ENCODE data around the gene SERP1. TPM values are rescaled to one million over a fixed set of nuclear protein-coding genes. Genes with fewer than 3 reads are reported as not detected.
A peak's percentile ranks its signal among the peaks of the same experiment; 100 is the strongest.
"Not testable (repeated sequence)": the region's sequence is repeated elsewhere in the genome, so short reads cannot be mapped to it uniquely, and the experiment has no call there.

Gene SERP1
- total RNA-seq, 1 donor from 2014 or later: 358 TPM

- DNase-seq (ENCODE audit: extremely low read depth, low read depth, low spot score): no peak
These were observed 6.0 kb downstream of the SERP1 start for GRCh38 chr3:150540297-150540696.

GRCh38 chr3:150538324-150539208, 7.7 kb downstream of the SERP1 start:
- no peak for DNase-seq (ENCODE audit: extremely low read depth, low read depth, low spot score)

- DNase-seq (ENCODE audit: extremely low read depth, low read depth, low spot score): no peak
These were observed 11.1 kb downstream of the SERP1 start for GRCh38 chr3:150535204-150535603.

- no peak for DNase-seq (ENCODE audit: extremely low read depth, low read depth, low spot score)
These were observed 14.5 kb downstream of the SERP1 start for GRCh38 chr3:150531775-150532174.

- DNase-seq (ENCODE audit: extremely low read depth, low read depth, low spot score): no peak
These were observed 17.9 kb downstream of the SERP1 start for GRCh38 chr3:150528354-150528797.

- DNase-seq (ENCODE audit: extremely low read depth, low read depth, low spot score): no peak
These were observed 18.6 kb downstream of the SERP1 start for GRCh38 chr3:150527464-150528255.

GRCh38 chr3:150523538-150523937, 22.8 kb downstream of the SERP1 start:
- DNase-seq (ENCODE audit: extremely low read depth, low read depth, low spot score): no peak

- no peak for DNase-seq (ENCODE audit: extremely low read depth, low read depth, low spot score)
These were observed 24.8 kb downstream of the SERP1 start for GRCh38 chr3:150521463-150521862.

- no peak for DNase-seq (ENCODE audit: extremely low read depth, low read depth, low spot score)
These were observed 25.9 kb downstream of the SERP1 start for GRCh38 chr3:150520408-150520807.

- DNase-seq (ENCODE audit: extremely low read depth, low read depth, low spot score): no peak
These were observed 27.3 kb downstream of the SERP1 start for GRCh38 chr3:150519026-150519425.

GRCh38 chr3:150515210-150515609, 31.1 kb downstream of the SERP1 start:
- DNase-seq (ENCODE audit: extremely low read depth, low read depth, low spot score): no peak

- DNase-seq (ENCODE audit: extremely low read depth, low read depth, low spot score): no peak
These were observed 35.0 kb downstream of the SERP1 start for GRCh38 chr3:150511122-150511821.

GRCh38 chr3:150509780-150510179, 36.5 kb downstream of the SERP1 start:
- DNase-seq (ENCODE audit: extremely low read depth, low read depth, low spot score): no peak

GRCh38 chr3:150508401-150508800, 37.9 kb downstream of the SERP1 start:
- no peak for DNase-seq (ENCODE audit: extremely low read depth, low read depth, low spot score)

GRCh38 chr3:150504483-150504882, 41.8 kb downstream of the SERP1 start:
- no peak for DNase-seq (ENCODE audit: extremely low read depth, low read depth, low spot score)

- no peak for DNase-seq (ENCODE audit: extremely low read depth, low read depth, low spot score)
These were observed 42.7 kb downstream of the SERP1 start for GRCh38 chr3:150503402-150504099.

GRCh38 chr3:150500960-150501359, 45.3 kb downstream of the SERP1 start:
- DNase-seq (ENCODE audit: extremely low read depth, low read depth, low spot score): not testable (repeated sequence)

GRCh38 chr3:150497956-150498355, 48.3 kb downstream of the SERP1 start:
- DNase-seq (ENCODE audit: extremely low read depth, low read depth, low spot score): no peak

- peak; percentile 36 for DNase-seq (ENCODE audit: extremely low read depth, low read depth, low spot score)
These were observed 50.6 kb downstream of the SERP1 start for GRCh38 chr3:150495563-150496168.

GRCh38 chr3:150495149-150495548, 51.1 kb downstream of the SERP1 start:
- DNase-seq (ENCODE audit: extremely low read depth, low read depth, low spot score): no peak

Data from glomerular endothelial cell (primary cell).